ENCODE results near the gene ANKH.

The ANKH gene

GRCh38 chr5:14777932-14778791, 93.4 kb downstream of the ANKH start:
- peaks cover 3% of the 10 kb centered on the region for H3K4me1 ChIP-seq (ENCODE audit: insufficient read depth, low read length)
- H3K27me3 ChIP-seq (ENCODE audit: insufficient read depth, low read length), result no peaks in the 10 kb centered on the region
- no peaks in the 10 kb centered on the region; the same call in 1 of the 2 replicates for H3K9me3 ChIP-seq (ENCODE audit: insufficient read depth, low read depth, low read length)
- no peak overlapping the region for H3K9ac ChIP-seq (ENCODE audit: low read depth, low read length)
- no peak overlapping the region for H3K27ac ChIP-seq (ENCODE audit: low read length)
- H3K4me3 ChIP-seq (ENCODE audit: low read length), result no peak overlapping the region
- no peaks in the 10 kb centered on the region for H3K36me3 ChIP-seq (ENCODE audit: insufficient read depth, low read depth, low read length)

DNA sequence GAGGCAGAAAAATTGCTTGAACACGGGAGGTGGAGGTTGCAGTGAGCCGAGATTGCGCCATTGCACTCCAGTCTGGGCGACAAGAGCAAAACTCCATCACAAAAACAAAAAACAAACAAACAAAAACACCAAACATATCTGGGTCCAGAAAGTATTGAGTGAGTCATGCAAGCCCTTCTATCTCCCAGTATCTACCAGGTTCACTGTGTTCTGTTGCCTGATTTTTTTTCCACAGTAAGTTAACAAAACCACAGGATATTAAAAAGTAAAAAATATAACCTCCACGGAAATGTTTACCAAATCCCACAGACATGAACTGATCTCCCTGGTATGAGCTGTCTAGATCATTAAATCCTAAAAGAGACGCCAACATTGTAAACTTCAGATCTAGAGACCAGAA, 94.4 kb downstream of the ANKH start:
- Histone ChIP-seq H3K27ac (ENCODE audit: low read length) (no peak overlapping the region), H3K4me1 (ENCODE audit: insufficient read depth, low read length) (peaks cover 3% of the 10 kb centered on the region), H3K36me3 (ENCODE audit: insufficient read depth, low read depth, low read length) (no peaks in the 10 kb centered on the region)

GRCh38 chr5:14776602-14777001, 95.0 kb downstream of the ANKH start:
- H3K9me3 ChIP-seq (ENCODE audit: insufficient read depth, low read depth, low read length), result no peaks in the 10 kb centered on the region
- no peaks in the 10 kb centered on the region for H3K27me3 ChIP-seq (ENCODE audit: insufficient read depth, low read length)
- peaks cover 3% of the 10 kb centered on the region for H3K4me1 ChIP-seq (ENCODE audit: insufficient read depth, low read length)
- no peaks in the 10 kb centered on the region for H3K36me3 ChIP-seq (ENCODE audit: insufficient read depth, low read depth, low read length)
- H3K4me3 ChIP-seq (ENCODE audit: low read length), result no peak overlapping the region
- H3K27ac ChIP-seq (ENCODE audit: low read length), result no peak overlapping the region
- H3K9ac ChIP-seq (ENCODE audit: low read depth, low read length), result no peak overlapping the region

More for the DNA sequence above, 94.4 kb downstream of the ANKH start:
- H3K9ac ChIP-seq (ENCODE audit: low read depth, low read length), result no peak overlapping the region
- no peaks in the 10 kb centered on the region for H3K9me3 ChIP-seq (ENCODE audit: insufficient read depth, low read depth, low read length)
- no peaks in the 10 kb centered on the region for H3K27me3 ChIP-seq (ENCODE audit: insufficient read depth, low read length)
- no peak overlapping the region for H3K4me3 ChIP-seq (ENCODE audit: low read length)

DNA sequence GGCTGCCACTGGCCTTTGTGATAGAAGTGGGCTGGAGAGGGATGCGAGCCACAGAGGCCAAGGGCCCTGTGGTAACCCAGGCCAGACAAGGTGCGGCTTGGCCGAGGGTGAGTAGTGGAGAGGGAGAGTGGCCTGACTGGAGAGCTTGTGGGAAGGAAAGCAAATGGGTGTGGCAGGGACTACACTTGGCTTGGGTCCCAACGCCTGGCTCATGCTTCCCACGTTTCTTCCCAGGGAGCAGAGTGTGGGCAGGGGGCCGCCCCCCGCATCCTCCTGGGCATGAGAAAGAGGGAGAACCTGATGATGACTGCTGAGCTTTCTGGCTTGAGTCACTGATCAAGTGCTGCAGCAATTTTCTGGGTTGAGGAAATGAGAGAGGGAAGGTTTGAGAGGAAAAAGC, 95.7 kb downstream of the ANKH start:
- H3K27me3 ChIP-seq (ENCODE audit: insufficient read depth, low read length), result no peaks in the 10 kb centered on the region
- H3K9ac ChIP-seq (ENCODE audit: low read depth, low read length), result no peak overlapping the region
- H3K36me3 ChIP-seq (ENCODE audit: insufficient read depth, low read depth, low read length), result no peaks in the 10 kb centered on the region
- H3K4me1 ChIP-seq (ENCODE audit: insufficient read depth, low read length), result peaks cover 3% of the 10 kb centered on the region
- no peaks in the 10 kb centered on the region for H3K9me3 ChIP-seq (ENCODE audit: insufficient read depth, low read depth, low read length)
- H3K27ac ChIP-seq (ENCODE audit: low read length), result no peak overlapping the region
- no peak overlapping the region for H3K4me3 ChIP-seq (ENCODE audit: low read length)

- H3K27ac ChIP-seq (ENCODE audit: low read length), result no peak overlapping the region
- H3K9ac ChIP-seq (ENCODE audit: low read depth, low read length), result no peak overlapping the region
These were observed 98.0 kb downstream of the ANKH start for GRCh38 chr5:14773588-14773987.

GRCh38 chr5:14771972-14772371, 99.6 kb downstream of the ANKH start:
- Histone ChIP-seq H3K4me1 (ENCODE audit: insufficient read depth, low read length) (no peaks in the 10 kb centered on the region; the same call in 1 of the 2 replicates), H3K9ac (ENCODE audit: low read depth, low read length) (no peak overlapping the region), H3K27ac (ENCODE audit: low read length) (no peak overlapping the region), H3K36me3 (ENCODE audit: insufficient read depth, low read depth, low read length) (no peaks in the 10 kb centered on the region), H3K27me3 (ENCODE audit: insufficient read depth, low read length) (no peaks in the 10 kb centered on the region), H3K4me3 (ENCODE audit: low read length) (no peak overlapping the region), H3K9me3 (ENCODE audit: insufficient read depth, low read depth, low read length) (no peaks in the 10 kb centered on the region)

More at GRCh38 chr5:14773588-14773987, 98.0 kb downstream of the ANKH start:
- H3K9me3 ChIP-seq (ENCODE audit: insufficient read depth, low read depth, low read length), result no peaks in the 10 kb centered on the region
- no peaks in the 10 kb centered on the region for H3K36me3 ChIP-seq (ENCODE audit: insufficient read depth, low read depth, low read length)
- H3K4me3 ChIP-seq (ENCODE audit: low read length), result no peak overlapping the region
- no peaks in the 10 kb centered on the region for H3K27me3 ChIP-seq (ENCODE audit: insufficient read depth, low read length)
- peaks cover 3% of the 10 kb centered on the region for H3K4me1 ChIP-seq (ENCODE audit: insufficient read depth, low read length)

GRCh38 chr5:14771189-14771588, 100.4 kb downstream of the ANKH start:
- Histone ChIP-seq H3K4me1 (ENCODE audit: insufficient read depth, low read length) (no peaks in the 10 kb centered on the region; the same call in 1 of the 2 replicates), H3K9ac (ENCODE audit: low read depth, low read length) (no peak overlapping the region), H3K27ac (ENCODE audit: low read length) (no peak overlapping the region)

GRCh38 chr5:14768508-14769365, 102.8 kb downstream of the ANKH start:
- no peak overlapping the region for H3K4me3 ChIP-seq (ENCODE audit: low read length)
- H3K27ac ChIP-seq (ENCODE audit: low read length), result no peak overlapping the region
- H3K4me1 ChIP-seq (ENCODE audit: insufficient read depth, low read length), result no peaks in the 10 kb centered on the region; the same call in 1 of the 2 replicates
- no peaks in the 10 kb centered on the region for H3K9me3 ChIP-seq (ENCODE audit: insufficient read depth, low read depth, low read length)
- no peaks in the 10 kb centered on the region for H3K27me3 ChIP-seq (ENCODE audit: insufficient read depth, low read length)
- H3K36me3 ChIP-seq (ENCODE audit: insufficient read depth, low read depth, low read length), result no peaks in the 10 kb centered on the region
- H3K9ac ChIP-seq (ENCODE audit: low read depth, low read length), result no peak overlapping the region

More at GRCh38 chr5:14771189-14771588, 100.4 kb downstream of the ANKH start:
- Histone ChIP-seq H3K27me3 (ENCODE audit: insufficient read depth, low read length) (no peaks in the 10 kb centered on the region), H3K9me3 (ENCODE audit: insufficient read depth, low read depth, low read length) (no peaks in the 10 kb centered on the region), H3K36me3 (ENCODE audit: insufficient read depth, low read depth, low read length) (no peaks in the 10 kb centered on the region), H3K4me3 (ENCODE audit: low read length) (no peak overlapping the region)

DNA sequence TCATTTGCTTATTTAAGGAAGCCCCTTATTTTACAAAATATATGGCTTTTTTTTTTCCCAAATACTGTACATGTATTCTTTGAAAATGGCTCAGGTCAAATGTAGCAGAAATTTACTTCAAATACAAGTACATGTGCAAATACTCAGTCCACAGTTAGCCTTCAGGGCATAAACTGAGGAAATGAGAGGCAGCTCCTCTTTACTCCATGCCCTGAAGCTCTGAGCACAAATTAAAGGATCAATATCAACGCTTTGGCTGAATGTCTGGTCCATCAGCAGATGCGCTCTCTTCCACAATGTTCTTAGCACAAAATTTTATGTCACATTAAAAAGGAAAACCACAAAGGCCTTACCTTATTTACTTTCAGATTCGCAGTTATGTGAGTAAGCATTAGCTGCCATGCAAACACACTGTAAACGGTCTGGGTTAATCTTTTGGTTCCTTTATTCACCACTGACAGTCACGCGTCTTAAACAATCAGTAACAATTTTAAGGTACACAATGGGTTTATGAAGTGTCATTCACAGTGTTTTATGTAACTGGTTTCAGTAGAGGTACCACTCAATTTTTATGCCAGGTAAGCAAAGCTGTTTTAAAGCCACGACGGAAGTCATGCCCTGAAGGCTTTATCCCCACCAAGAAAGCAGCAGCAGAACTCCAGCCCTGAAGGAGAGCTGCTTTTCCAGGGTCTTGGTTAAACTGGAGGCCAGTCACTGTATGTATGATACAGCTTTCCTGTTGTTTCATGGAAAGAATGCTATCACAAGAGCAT, 103.7 kb downstream of the ANKH start:
- Histone ChIP-seq H3K9ac (ENCODE audit: low read depth, low read length) (no peak overlapping the region), H3K9me3 (ENCODE audit: insufficient read depth, low read depth, low read length) (no peaks in the 10 kb centered on the region), H3K4me1 (ENCODE audit: insufficient read depth, low read length) (no peaks in the 10 kb centered on the region), H3K27ac (ENCODE audit: low read length) (no peak overlapping the region), H3K4me3 (ENCODE audit: low read length) (no peak overlapping the region), H3K36me3 (ENCODE audit: insufficient read depth, low read depth, low read length) (no peaks in the 10 kb centered on the region), H3K27me3 (ENCODE audit: insufficient read depth, low read length) (no peaks in the 10 kb centered on the region)

GRCh38 chr5:14767053-14767452, 104.5 kb downstream of the ANKH start:
- H3K27ac ChIP-seq (ENCODE audit: low read length), result no peak overlapping the region
- H3K4me1 ChIP-seq (ENCODE audit: insufficient read depth, low read length), result no peaks in the 10 kb centered on the region
- no peak overlapping the region for H3K9ac ChIP-seq (ENCODE audit: low read depth, low read length)
- H3K4me3 ChIP-seq (ENCODE audit: low read length), result no peak overlapping the region
- no peaks in the 10 kb centered on the region for H3K9me3 ChIP-seq (ENCODE audit: insufficient read depth, low read depth, low read length)
- no peaks in the 10 kb centered on the region for H3K27me3 ChIP-seq (ENCODE audit: insufficient read depth, low read length)
- H3K36me3 ChIP-seq (ENCODE audit: insufficient read depth, low read depth, low read length), result no peaks in the 10 kb centered on the region

DNA sequence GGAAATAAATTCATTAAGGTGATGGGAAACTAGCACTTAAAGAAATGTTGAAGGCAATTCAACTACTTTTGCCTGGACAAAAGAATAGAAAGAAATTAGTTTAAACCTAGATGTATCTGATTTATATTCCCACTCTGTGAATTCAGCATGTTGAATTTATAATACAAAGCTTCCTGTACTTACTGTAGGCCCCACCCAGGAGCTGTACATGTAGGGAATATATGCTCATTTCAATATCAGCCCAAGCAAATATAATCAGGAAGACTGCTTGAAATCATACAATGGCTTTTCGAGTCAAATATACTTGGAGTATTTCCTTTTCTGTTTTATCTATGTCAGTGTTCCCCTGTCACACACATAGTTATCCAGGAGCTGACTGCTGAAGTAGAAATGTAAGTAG, 105.0 kb downstream of the ANKH start:
- no peak overlapping the region for H3K9ac ChIP-seq (ENCODE audit: low read depth, low read length)
- no peaks in the 10 kb centered on the region for H3K9me3 ChIP-seq (ENCODE audit: insufficient read depth, low read depth, low read length)
- no peaks in the 10 kb centered on the region for H3K27me3 ChIP-seq (ENCODE audit: insufficient read depth, low read length)
- H3K36me3 ChIP-seq (ENCODE audit: insufficient read depth, low read depth, low read length), result no peaks in the 10 kb centered on the region
- H3K4me3 ChIP-seq (ENCODE audit: low read length), result no peak overlapping the region
- no peaks in the 10 kb centered on the region for H3K4me1 ChIP-seq (ENCODE audit: insufficient read depth, low read length)
- H3K27ac ChIP-seq (ENCODE audit: low read length), result no peak overlapping the region
